Mucosa of rectum (tissue), 2 donors: Measurements from ENCODE around the gene PRPF6.

Experiments used
- H3K27ac ChIP-seq, 2 donors: one replicate each; pipeline ENCODE4 v1.7.0; 2013; ENCODE audit warnings: inconsistent platforms in 2 of 2, low read depth in 2 of 2, low read length in 2 of 2
- H3K27me3 ChIP-seq, 2 donors: one replicate each; pipeline ENCODE4 v1.7.0; 2013; ENCODE audit warnings: low read length in 2 of 2; ENCODE audit not compliant: control insufficient read depth in 2 of 2, insufficient read depth in 2 of 2
- H3K36me3 ChIP-seq, 2 donors: one replicate each; pipeline ENCODE4 v1.7.0; 2013; ENCODE audit warnings: low read length in 2 of 2; ENCODE audit not compliant: control insufficient read depth in 2 of 2, insufficient read depth in 2 of 2
- H3K4me1 ChIP-seq, 2 donors: one replicate each; pipeline ENCODE4 v1.7.0; 2013; ENCODE audit warnings: low read length in 2 of 2, mild to moderate bottlenecking in 1 of 2; ENCODE audit not compliant: control insufficient read depth in 2 of 2, insufficient read depth in 2 of 2
- H3K4me3 ChIP-seq, 2 donors: one replicate each; pipeline ENCODE4 v1.7.0; 2013; ENCODE audit warnings: low read length in 2 of 2
- H3K9ac ChIP-seq, 2 donors: one replicate each; pipeline ENCODE4 v1.7.0; 2013; ENCODE audit warnings: low read length in 2 of 2, low read depth in 1 of 2, mild to moderate bottlenecking in 1 of 2
- H3K9me3 ChIP-seq, 2 donors: one replicate each; pipeline ENCODE4 v1.7.0; 2013; ENCODE audit warnings: low read length in 2 of 2; ENCODE audit not compliant: control insufficient read depth in 2 of 2
- donor health status: healthy.
- donor health status: Normal muscosa, but diverticular disease.

The PRPF6 gene, protein sequence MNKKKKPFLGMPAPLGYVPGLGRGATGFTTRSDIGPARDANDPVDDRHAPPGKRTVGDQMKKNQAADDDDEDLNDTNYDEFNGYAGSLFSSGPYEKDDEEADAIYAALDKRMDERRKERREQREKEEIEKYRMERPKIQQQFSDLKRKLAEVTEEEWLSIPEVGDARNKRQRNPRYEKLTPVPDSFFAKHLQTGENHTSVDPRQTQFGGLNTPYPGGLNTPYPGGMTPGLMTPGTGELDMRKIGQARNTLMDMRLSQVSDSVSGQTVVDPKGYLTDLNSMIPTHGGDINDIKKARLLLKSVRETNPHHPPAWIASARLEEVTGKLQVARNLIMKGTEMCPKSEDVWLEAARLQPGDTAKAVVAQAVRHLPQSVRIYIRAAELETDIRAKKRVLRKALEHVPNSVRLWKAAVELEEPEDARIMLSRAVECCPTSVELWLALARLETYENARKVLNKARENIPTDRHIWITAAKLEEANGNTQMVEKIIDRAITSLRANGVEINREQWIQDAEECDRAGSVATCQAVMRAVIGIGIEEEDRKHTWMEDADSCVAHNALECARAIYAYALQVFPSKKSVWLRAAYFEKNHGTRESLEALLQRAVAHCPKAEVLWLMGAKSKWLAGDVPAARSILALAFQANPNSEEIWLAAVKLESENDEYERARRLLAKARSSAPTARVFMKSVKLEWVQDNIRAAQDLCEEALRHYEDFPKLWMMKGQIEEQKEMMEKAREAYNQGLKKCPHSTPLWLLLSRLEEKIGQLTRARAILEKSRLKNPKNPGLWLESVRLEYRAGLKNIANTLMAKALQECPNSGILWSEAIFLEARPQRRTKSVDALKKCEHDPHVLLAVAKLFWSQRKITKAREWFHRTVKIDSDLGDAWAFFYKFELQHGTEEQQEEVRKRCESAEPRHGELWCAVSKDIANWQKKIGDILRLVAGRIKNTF

GRCh38 chr20:63980806-63981728 is at the start of gene PRPF6:
Gene PRPF6 (plus strand): TSS chr20:63981132. CDS start chr20:63981246, 114 bp downstream.
- peaks cover 18 to 31% of the 10 kb centered on the region in 2 donors for H3K36me3 ChIP-seq
- H3K27me3 ChIP-seq: peaks cover 0 to 3% of the 10 kb centered on the region in 2 donors
- peaks cover 23 to 32% of the 10 kb centered on the region in 2 donors for H3K4me1 ChIP-seq
- peak within 1 kb of the TSS; percentile 85 to 98 for H3K4me3 ChIP-seq
- peak within 1 kb of the TSS; percentile 79 to 80 for H3K9ac ChIP-seq
- H3K27ac ChIP-seq: peak within 1 kb of the TSS; percentile 73 to 90
- no peaks in the 10 kb centered on the region for H3K9me3 ChIP-seq

DNA sequence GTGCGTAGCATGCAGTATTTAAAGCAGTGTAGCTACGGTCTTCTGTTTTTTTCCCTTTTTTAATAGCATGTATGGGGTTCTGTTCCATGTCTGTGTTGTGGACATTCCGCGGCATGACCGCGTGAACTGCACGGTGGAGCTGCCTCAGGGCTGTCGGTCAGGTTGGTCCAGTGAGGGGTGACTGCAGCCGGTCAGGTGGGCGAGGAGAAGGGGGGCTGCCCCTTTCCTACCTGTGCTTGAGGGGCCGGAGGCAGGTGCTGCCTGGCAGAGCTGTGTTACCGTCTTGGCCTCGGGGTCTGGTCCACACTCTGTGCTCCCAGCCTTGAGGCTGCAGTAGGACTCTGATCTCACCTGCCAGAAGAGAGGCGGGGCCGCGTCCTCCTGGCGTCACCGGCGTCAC is 49.2 kb upstream of the PRPF6 start:
- Histone ChIP-seq H3K9me3 (no peaks in the 10 kb centered on the region), H3K27ac (no peak overlapping the region), H3K4me3 (no peak overlapping the region), H3K4me1 (peaks cover 0 to 4% of the 10 kb centered on the region in 2 donors), H3K36me3 (peaks cover 68 to 72% of the 10 kb centered on the region in 2 donors), H3K9ac (no peak overlapping the region), H3K27me3 (no peaks in the 10 kb centered on the region)

- Histone ChIP-seq H3K4me1 (peaks cover 0 to 4% of the 10 kb centered on the region in 2 donors), H3K36me3 (peaks cover 65 to 70% of the 10 kb centered on the region in 2 donors)
These were observed 48.2 kb upstream of the PRPF6 start for GRCh38 chr20:63932606-63933160.

GRCh38 chr20:63933646-63934045 is 47.3 kb upstream of the PRPF6 start:
- Histone ChIP-seq H3K9me3 (no peaks in the 10 kb centered on the region), H3K9ac (no peak overlapping the region), H3K27ac (no peak overlapping the region), H3K27me3 (no peaks in the 10 kb centered on the region), H3K36me3 (peaks cover 57 to 63% of the 10 kb centered on the region in 2 donors), H3K4me1 (peaks cover 0 to 4% of the 10 kb centered on the region in 2 donors), H3K4me3 (no peak overlapping the region)

More at GRCh38 chr20:63932606-63933160, 48.2 kb upstream of the PRPF6 start:
- Histone ChIP-seq H3K27me3 (no peaks in the 10 kb centered on the region), H3K27ac (no peak overlapping the region), H3K9ac (no peak overlapping the region), H3K4me3 (no peak overlapping the region), H3K9me3 (no peaks in the 10 kb centered on the region)

DNA sequence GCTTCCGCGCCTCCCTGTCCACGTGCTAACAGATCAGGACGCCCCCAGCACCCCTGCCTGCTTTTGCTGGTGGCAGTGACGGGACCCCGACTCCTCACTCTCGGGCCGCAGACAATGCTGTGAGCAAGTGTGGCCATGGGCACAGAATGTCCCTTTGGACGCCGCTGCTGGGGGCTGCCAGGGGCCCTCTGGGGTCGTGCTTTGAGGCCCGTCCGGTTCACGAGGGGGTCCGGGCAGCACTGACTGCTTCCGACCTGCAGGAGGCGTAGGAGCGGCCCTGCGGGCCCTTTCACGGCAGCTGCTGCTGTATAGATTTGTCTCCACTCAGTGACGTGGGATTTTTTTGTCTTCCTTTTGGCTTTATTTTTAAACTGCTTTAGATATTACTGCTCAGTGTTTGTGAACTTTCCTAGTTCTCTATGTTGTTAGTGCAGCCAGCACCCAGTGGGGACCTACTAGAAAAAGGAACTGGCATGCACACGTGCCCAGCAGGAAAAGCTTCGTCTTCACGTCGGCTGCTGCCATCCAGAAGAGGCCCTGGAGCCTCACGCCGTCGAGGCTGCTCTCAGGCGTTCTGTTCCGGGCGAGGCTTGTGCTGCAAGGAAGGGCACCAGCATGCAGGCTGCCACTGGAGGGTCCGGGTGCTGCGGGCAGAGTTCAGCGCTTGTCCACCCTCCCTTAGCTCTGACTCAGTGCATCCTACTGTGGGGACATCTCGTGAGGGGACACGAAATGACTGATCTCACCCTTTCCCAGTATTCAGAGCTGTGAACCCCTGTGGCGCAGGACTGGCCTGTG is 46.5 kb upstream of the PRPF6 start:
- H3K27ac ChIP-seq: no peak overlapping the region

DNA sequence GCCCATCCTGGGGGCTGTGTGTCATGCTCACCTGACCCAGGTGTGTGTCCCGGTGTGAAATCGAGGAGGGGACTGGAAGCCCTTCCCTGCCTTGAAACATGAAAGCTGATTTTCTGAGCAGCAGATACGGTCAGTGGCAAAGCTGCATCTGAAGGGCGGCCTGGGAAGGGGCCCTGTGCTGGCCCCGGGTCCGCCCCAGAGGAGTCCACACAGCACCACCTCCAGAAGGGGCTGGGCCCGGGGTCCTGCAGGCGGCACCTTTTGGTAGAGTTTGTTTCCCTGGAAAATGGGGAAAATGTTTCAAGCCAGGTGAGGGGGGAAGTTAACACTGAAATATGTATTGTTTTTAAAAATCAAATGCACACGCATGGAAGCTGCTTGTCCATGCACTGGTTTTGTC is 45.5 kb upstream of the PRPF6 start:
- Histone ChIP-seq H3K9me3 (no peaks in the 10 kb centered on the region), H3K36me3 (peaks cover 47 to 54% of the 10 kb centered on the region in 2 donors), H3K4me1 (peaks cover 0 to 4% of the 10 kb centered on the region in 2 donors)

More for the DNA sequence above, 46.5 kb upstream of the PRPF6 start:
- Histone ChIP-seq H3K4me3 (no peak overlapping the region), H3K4me1 (peaks cover 0 to 4% of the 10 kb centered on the region in 2 donors), H3K36me3 (peaks cover 50 to 56% of the 10 kb centered on the region in 2 donors), H3K27me3 (no peaks in the 10 kb centered on the region), H3K9ac (no peak overlapping the region), H3K9me3 (no peaks in the 10 kb centered on the region)

DNA sequence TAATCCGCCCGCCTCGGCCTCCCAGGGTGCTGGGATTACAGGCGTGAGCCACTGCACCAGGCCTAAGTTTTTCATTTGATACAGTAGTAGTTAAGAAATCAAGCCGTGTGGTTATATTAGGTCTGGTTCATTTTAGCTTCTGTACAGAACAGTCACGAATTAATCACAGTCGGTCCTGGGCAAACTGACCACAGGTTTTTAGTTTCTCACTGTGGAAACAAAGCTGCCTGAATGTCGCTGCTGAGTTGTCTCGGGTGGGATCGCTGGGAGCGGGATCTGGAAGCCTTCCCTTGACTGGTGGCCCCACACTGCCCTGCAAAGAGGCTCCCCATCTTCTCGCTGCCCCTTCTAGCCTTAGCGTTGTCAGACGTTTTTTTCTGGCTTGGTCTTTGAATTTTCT is 43.3 kb upstream of the PRPF6 start:
- no peaks in the 10 kb centered on the region for H3K27me3 ChIP-seq
- peaks cover 0 to 2% of the 10 kb centered on the region in 2 donors for H3K4me1 ChIP-seq
- no peak overlapping the region for H3K4me3 ChIP-seq
- peaks cover 31 to 44% of the 10 kb centered on the region in 2 donors for H3K36me3 ChIP-seq
- no peaks in the 10 kb centered on the region for H3K9me3 ChIP-seq
- no peak overlapping the region for H3K9ac ChIP-seq
- no peak overlapping the region for H3K27ac ChIP-seq

More for the DNA sequence above, 45.5 kb upstream of the PRPF6 start:
- H3K4me3 ChIP-seq: no peak overlapping the region
- no peaks in the 10 kb centered on the region for H3K27me3 ChIP-seq
- H3K9ac ChIP-seq: no peak overlapping the region
- H3K27ac ChIP-seq: no peak overlapping the region

GRCh38 chr20:63939061-63939935 is 41.6 kb upstream of the PRPF6 start:
- H3K4me1 ChIP-seq: peaks cover 0 to 2% of the 10 kb centered on the region in 2 donors
- H3K9me3 ChIP-seq: no peaks in the 10 kb centered on the region
- H3K4me3 ChIP-seq: no peak overlapping the region
- peaks cover 38 to 48% of the 10 kb centered on the region in 2 donors for H3K36me3 ChIP-seq
- H3K27me3 ChIP-seq: no peaks in the 10 kb centered on the region
- H3K27ac ChIP-seq: no peak overlapping the region
- no peak overlapping the region for H3K9ac ChIP-seq
